Fibroblast of lung (primary cell): ENCODE results near the gene RAB30.

ENCODE experiments used
- CTCF ChIP-seq, 2 donors: IDR thresholded peaks in 1 of 2; conservative IDR thresholded peaks in 1 of 2; 1 replicate in 1 of 2; 2 replicates in 1 of 2; pipeline ENCODE4 v1.5.1; 2011 to 2012; ENCODE audit warnings: low read length in 2 of 2, control low read depth in 1 of 2, inconsistent platforms in 1 of 2, low read depth in 1 of 2, mild to moderate bottlenecking in 1 of 2
- EZH2 ChIP-seq: IDR thresholded peaks from 2 replicates; pipeline ENCODE4 v1.5.1; 2012; ENCODE audit warnings: low read length, control low read depth, mild to moderate bottlenecking; ENCODE audit errors: missing control alignments

- TF ChIP-seq CTCF (conservative IDR thresholded peaks at IDR 0.05 in 1 of 2, IDR thresholded peaks at IDR 0.05 in 1 of 2; ENCODE audit: low read depth in 1 of 2, low read length in 2 of 2): no peak
- TF ChIP-seq EZH2: no peak
Measured at GRCh38 chr11:82924522-82925224, 147.0 kb downstream of the RAB30 start.
